H9 (cell line): Measurements from ENCODE around the gene KICS2. TPM values are rescaled to one million over a fixed set of nuclear protein-coding genes. Genes with fewer than 3 reads are reported as not detected.

ENCODE experiments used
- DNase-seq: peaks from one replicate; pipeline ENCODE4 v3.0.0-alpha.2; 2017
- H2AFZ ChIP-seq: one replicate; pipeline ENCODE4 v1.6.1; 2013; ENCODE audit warnings: mild to moderate bottlenecking, low read length, control low read depth, moderate library complexity
- H2AK5ac ChIP-seq: 2 replicates; pipeline ENCODE4 v1.6.1; 2013; ENCODE audit warnings: low read length, control low read depth, mixed read lengths; ENCODE audit not compliant: insufficient read length
- H2BK120ac ChIP-seq: one replicate; pipeline ENCODE4 v1.6.1; 2013; ENCODE audit warnings: low read depth, mild to moderate bottlenecking, low read length, control low read depth, inconsistent platforms; ENCODE audit not compliant: poor library complexity, severe bottlenecking
- H2BK12ac ChIP-seq: 2 replicates; pipeline ENCODE4 v1.6.1; 2013; ENCODE audit warnings: low read length, control low read depth, mixed read lengths, low read depth; ENCODE audit not compliant: insufficient read length
- H2BK15ac ChIP-seq: 2 replicates; pipeline ENCODE4 v1.6.1; 2013; ENCODE audit warnings: low read depth, low read length, control low read depth
- H2BK20ac ChIP-seq: one replicate; pipeline ENCODE4 v1.6.1; 2013; ENCODE audit warnings: low read depth, mild to moderate bottlenecking, low read length, control low read depth, inconsistent platforms; ENCODE audit not compliant: poor library complexity, severe bottlenecking
- H2BK5ac ChIP-seq: 2 replicates; pipeline ENCODE4 v1.6.1; 2013; ENCODE audit warnings: low read length, control low read depth, mixed read lengths; ENCODE audit not compliant: insufficient read length
- H3K14ac ChIP-seq: 2 replicates; pipeline ENCODE4 v1.6.1; 2013; ENCODE audit warnings: low read length, control low read depth; ENCODE audit not compliant: insufficient read depth
- H3K18ac ChIP-seq: 2 replicates; pipeline ENCODE4 v1.6.1; 2013; ENCODE audit warnings: low read depth, mild to moderate bottlenecking, mixed read lengths, low read length, control low read depth; ENCODE audit not compliant: insufficient read length
- H3K23ac ChIP-seq: 2 replicates; pipeline ENCODE4 v1.6.1; 2013; ENCODE audit warnings: low read length, control low read depth, mixed read lengths, low read depth; ENCODE audit not compliant: insufficient read length
- H3K23me2 ChIP-seq: 2 replicates; pipeline ENCODE4 v1.6.1; 2013; ENCODE audit warnings: low read depth, mild to moderate bottlenecking, mixed read lengths, low read length, control low read depth; ENCODE audit not compliant: insufficient read length, poor library complexity, severe bottlenecking
- H3K27ac ChIP-seq: 2 replicates; pipeline ENCODE4 v1.5.1; 2013; ENCODE audit warnings: low read length, control low read depth, mixed read lengths, low read depth; ENCODE audit not compliant: insufficient read length
- H3K27me3 ChIP-seq: 2 replicates; pipeline ENCODE4 v1.6.1; 2013; ENCODE audit warnings: low read length, control low read depth, inconsistent platforms; ENCODE audit not compliant: insufficient read depth
- H3K4ac ChIP-seq: 2 replicates; pipeline ENCODE4 v1.6.1; 2013; ENCODE audit warnings: low read depth, mild to moderate bottlenecking, control low read depth, inconsistent platforms, low read length, moderate library complexity
- H3K4me1 ChIP-seq: 2 replicates; pipeline ENCODE4 v1.6.1; 2013; ENCODE audit warnings: low read length, control low read depth, inconsistent platforms; ENCODE audit not compliant: insufficient read depth
- H3K4me2 ChIP-seq: 2 replicates; pipeline ENCODE4 v1.6.1; 2013; ENCODE audit warnings: low read length, control low read depth, mixed read lengths; ENCODE audit not compliant: insufficient read length, insufficient read depth
- H3K56ac ChIP-seq: 2 replicates; pipeline ENCODE4 v1.6.1; 2013; ENCODE audit warnings: low read depth, mild to moderate bottlenecking, mixed read lengths, low read length, control low read depth; ENCODE audit not compliant: insufficient read length
- H3K79me1 ChIP-seq: 2 replicates; pipeline ENCODE4 v1.6.1; 2013; ENCODE audit warnings: low read depth, mild to moderate bottlenecking, moderate library complexity, low read length, control low read depth, inconsistent platforms; ENCODE audit not compliant: insufficient read depth, poor library complexity, severe bottlenecking
- H3K79me2 ChIP-seq: 2 replicates; pipeline ENCODE4 v1.6.1; 2013; ENCODE audit warnings: low read length, control low read depth, inconsistent platforms; ENCODE audit not compliant: insufficient read depth
- H3K9ac ChIP-seq: 2 replicates; pipeline ENCODE4 v1.6.1; 2013; ENCODE audit warnings: low read length, control low read depth, mixed read lengths; ENCODE audit not compliant: insufficient read length; ENCODE audit errors: extremely low read depth
- H3K9me3 ChIP-seq: one replicate; pipeline ENCODE4 v1.6.1; 2013; ENCODE audit warnings: low read depth, low read length, inconsistent platforms; ENCODE audit not compliant: control insufficient read depth
- H3T11ph ChIP-seq: one replicate; pipeline ENCODE4 v1.6.1; 2013; ENCODE audit warnings: mild to moderate bottlenecking, low read length, control low read depth, inconsistent platforms
- H4K20me1 ChIP-seq: one replicate; pipeline ENCODE4 v1.6.1; 2013; ENCODE audit not compliant: control insufficient read depth, insufficient read length, insufficient read depth
- H4K5ac ChIP-seq: 2 replicates; pipeline ENCODE4 v1.6.1; 2013; ENCODE audit warnings: low read depth, mild to moderate bottlenecking, mixed read lengths, low read length, control low read depth; ENCODE audit not compliant: insufficient read length
- H4K8ac ChIP-seq: replicated peaks from 2 replicates; pipeline ENCODE4 v1.6.1; 2013; ENCODE audit warnings: low read length, control low read depth, mixed read lengths, low read depth; ENCODE audit not compliant: insufficient read length
- H4K91ac ChIP-seq: 2 replicates; pipeline ENCODE4 v1.6.1; 2013; ENCODE audit warnings: low read depth, mild to moderate bottlenecking, moderate library complexity, mixed read lengths, low read length, control low read depth; ENCODE audit not compliant: insufficient read length
- H3K27ac Mint-ChIP-seq, 3 experiments: 2 replicates in 2 of 3; 3 replicates in 1 of 3; pipeline ENCODE4 v1.8.0; 2020 to 2021; ENCODE audit warnings: mixed read lengths in 3 of 3, mild to moderate bottlenecking in 1 of 3, moderate library complexity in 1 of 3
- H3K27me3 Mint-ChIP-seq: 2 replicates; pipeline ENCODE4 v1.8.0; 2021; ENCODE audit warnings: low read depth, mild to moderate bottlenecking, moderate library complexity, mixed read lengths
- H3K36me3 Mint-ChIP-seq, 3 experiments: 2 replicates in 2 of 3; 3 replicates in 1 of 3; pipeline ENCODE4 v1.8.0; 2020 to 2021; ENCODE audit warnings: low read depth in 3 of 3, mixed read lengths in 3 of 3; ENCODE audit not compliant: insufficient read depth in 1 of 3
- H3K4me1 Mint-ChIP-seq, 2 experiments: 2 replicates each; pipeline ENCODE4 v1.8.0; 2020; ENCODE audit warnings: mixed read lengths in 2 of 2
- H3K4me3 Mint-ChIP-seq, 2 experiments: 2 replicates in 1 of 2; 3 replicates in 1 of 2; pipeline ENCODE4 v1.8.0; 2020 to 2021; ENCODE audit warnings: mild to moderate bottlenecking in 2 of 2, mixed read lengths in 2 of 2, moderate library complexity in 1 of 2
- H3K9me3 Mint-ChIP-seq, 2 experiments: 2 replicates in 1 of 2; 3 replicates in 1 of 2; pipeline ENCODE4 v1.8.0; 2020; ENCODE audit warnings: mild to moderate bottlenecking in 2 of 2, mixed read lengths in 2 of 2, moderate library complexity in 1 of 2
- CTCF ChIP-seq: fragments of 200-600 bp; sonication (generic); conservative IDR thresholded peaks from 3 replicates; pipeline ENCODE4 v1.8.0; 2021; ENCODE audit warnings: antibody characterized with exemption, mild to moderate bottlenecking
- WGBS: extraction: QIAGEN DNeasy Blood & Tissue Kit; methylation state at CpG from one replicate; pipeline ENCODE4 v1.1.7; 2013; ENCODE audit warnings: missing lambda C conversion rate, low lambda C conversion rate, mixed read lengths; ENCODE audit not compliant: insufficient read length; ENCODE audit errors: extremely low coverage; 5-methylcytosine and 5-hydroxymethylcytosine counted together
- total RNA-seq: library from RNA; stranded (reverse); gene quantifications from 2 replicates; pipeline ENCODE4 v1.2.1, GENCODE V29; 2021

Gene KICS2
- total RNA-seq, 1 experiment from 2014 or later, result 7.3 TPM

GRCh38 chr12:64194333-64195149, 27.6 kb downstream of the KICS2 start:
- no peak overlapping the region for H4K5ac ChIP-seq
- H3K9ac ChIP-seq, result no peak overlapping the region
- H3K27me3 ChIP-seq, result no peaks in the 10 kb centered on the region
- no CpG with 5 or more reads among the region's 7 CpGs for WGBS
- no peak overlapping the region for H4K91ac ChIP-seq
- H3K4ac ChIP-seq, result no peak overlapping the region
- H3K4me3 Mint-ChIP-seq, result no peak overlapping the region
- no peak overlapping the region for H3K56ac ChIP-seq
- peak overlapping the region; percentile 73 for H2BK12ac ChIP-seq
- H3K4me2 ChIP-seq, result no peak overlapping the region
- no peaks in the 10 kb centered on the region; the same call in 1 of the 2 replicates for H3K4me1 ChIP-seq
- no peaks in the 10 kb centered on the region for H3K27me3 Mint-ChIP-seq
- no peak for DNase-seq
- no peak overlapping the region for H3K14ac ChIP-seq
- H3K27ac Mint-ChIP-seq, result no peak overlapping the region
- no peak overlapping the region for H4K8ac ChIP-seq
- H2BK20ac ChIP-seq, result no peak overlapping the region
- peaks cover 8 to 28% (median 21%) of the 10 kb centered on the region in 3 experiments; a peak in 6 of 7 replicates for H3K36me3 Mint-ChIP-seq
- H3T11ph ChIP-seq, result no peak overlapping the region
- no peaks in the 10 kb centered on the region for H3K9me3 Mint-ChIP-seq
- H4K20me1 ChIP-seq, result no peaks in the 10 kb centered on the region
- H3K23me2 ChIP-seq, result no peaks in the 10 kb centered on the region
- no peak overlapping the region for H3K27ac ChIP-seq
- H2BK15ac ChIP-seq, result no peak overlapping the region
- no peak overlapping the region for H3K23ac ChIP-seq
- no peak for TF ChIP-seq CTCF
- no peak overlapping the region for H2AK5ac ChIP-seq
- H3K9me3 ChIP-seq, result no peaks in the 10 kb centered on the region
- no peaks in the 10 kb centered on the region for H3K79me1 ChIP-seq
- H2BK120ac ChIP-seq, result no peak overlapping the region
- no peaks in the 10 kb centered on the region for H3K79me2 ChIP-seq
- no peak overlapping the region for H2AFZ ChIP-seq
- H2BK5ac ChIP-seq, result no peak overlapping the region
- H3K4me1 Mint-ChIP-seq, result peaks cover 0 to 3% of the 10 kb centered on the region in 2 experiments; a peak in 1 of 4 replicates
- no peak overlapping the region for H3K18ac ChIP-seq
